DMS114 treated with DMSO at 0.1 percent for 48 hours (cell line): Measurements from ENCODE around the gene SAP30L.

Experiments
- DNase-seq: peaks from one replicate; lab custom pipeline; 2025; ENCODE audit not compliant: unreplicated experiment; lab: John Stamatoyannopoulos, UW

SAP30L gene

DNA sequence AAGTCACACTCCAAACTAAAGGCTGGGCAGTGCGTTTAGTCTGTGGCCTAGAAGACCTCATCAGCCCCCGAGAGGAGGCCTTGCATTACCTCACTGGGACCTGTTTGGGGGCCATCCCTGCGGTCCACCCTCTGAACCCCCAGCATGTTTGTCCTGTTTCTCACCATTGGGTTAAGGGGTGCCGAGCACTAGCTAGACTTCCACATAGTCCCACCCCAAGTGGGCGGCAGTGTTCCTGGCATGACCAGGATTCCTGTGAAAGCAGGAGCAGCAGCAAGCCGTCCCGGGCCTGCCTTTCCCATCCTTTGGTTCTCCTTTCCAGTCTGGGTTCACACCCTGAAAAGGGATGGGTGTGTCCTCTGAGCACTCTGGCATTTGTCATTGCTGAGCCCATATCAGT, 26.6 kb upstream of the SAP30L start:
- DNase-seq, result no peak

DNA sequence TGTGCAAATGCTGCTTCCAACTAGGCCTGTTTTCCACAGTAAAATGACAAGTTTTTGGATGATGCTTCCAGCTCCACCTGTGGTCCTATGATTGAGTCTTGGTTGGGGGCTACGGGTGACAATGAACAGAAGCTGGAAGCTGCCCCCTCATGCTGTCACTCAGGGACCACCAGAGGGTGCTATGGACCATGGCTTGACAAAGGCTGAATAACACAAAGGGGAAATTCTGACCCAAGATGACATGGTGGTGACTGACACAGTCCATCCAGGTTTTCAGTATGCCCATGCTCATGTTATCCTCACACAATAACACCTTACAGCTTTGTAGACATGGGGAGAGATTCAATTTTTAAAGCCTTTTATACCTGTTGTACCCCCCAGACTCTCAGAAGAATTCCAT, 23.9 kb upstream of the SAP30L start:
- no peak for DNase-seq

DNA sequence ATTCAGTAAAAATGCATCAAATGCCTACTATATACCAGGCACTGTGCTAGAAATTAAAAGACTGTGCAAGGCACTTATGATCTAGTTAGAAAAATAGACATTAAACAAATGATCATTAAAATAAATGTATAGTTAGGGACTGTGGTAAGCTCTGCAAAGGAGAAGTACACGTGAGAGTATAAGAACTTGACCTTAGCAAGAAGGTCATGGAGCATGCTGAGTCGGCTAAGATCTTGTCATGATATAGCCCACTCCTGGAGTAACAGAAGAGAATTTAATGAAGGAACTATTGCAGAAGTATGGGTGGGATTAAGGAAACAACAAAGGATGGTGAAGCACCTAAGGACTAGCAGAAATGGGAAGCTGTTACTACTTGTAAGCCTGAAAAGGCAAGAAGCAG, 23.5 kb upstream of the SAP30L start:
- DNase-seq, result no peak

DNA sequence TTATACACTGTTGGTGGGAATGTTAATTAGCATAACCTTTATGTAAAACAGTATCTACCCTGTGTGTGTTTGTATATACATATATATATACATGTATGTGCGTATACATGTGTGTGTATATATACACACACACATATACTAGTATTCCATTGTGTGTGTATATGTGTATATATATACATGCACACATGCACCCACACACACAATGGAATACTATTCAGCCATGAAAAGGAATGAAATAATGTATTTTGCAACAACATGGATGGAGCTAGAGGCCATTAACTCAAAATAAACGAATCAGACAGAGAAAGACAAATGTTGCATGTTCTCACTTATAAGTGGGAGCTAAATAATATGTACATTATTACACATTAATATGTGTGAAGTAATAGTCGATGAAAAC, 17.6 kb upstream of the SAP30L start:
- no peak for DNase-seq

DNA sequence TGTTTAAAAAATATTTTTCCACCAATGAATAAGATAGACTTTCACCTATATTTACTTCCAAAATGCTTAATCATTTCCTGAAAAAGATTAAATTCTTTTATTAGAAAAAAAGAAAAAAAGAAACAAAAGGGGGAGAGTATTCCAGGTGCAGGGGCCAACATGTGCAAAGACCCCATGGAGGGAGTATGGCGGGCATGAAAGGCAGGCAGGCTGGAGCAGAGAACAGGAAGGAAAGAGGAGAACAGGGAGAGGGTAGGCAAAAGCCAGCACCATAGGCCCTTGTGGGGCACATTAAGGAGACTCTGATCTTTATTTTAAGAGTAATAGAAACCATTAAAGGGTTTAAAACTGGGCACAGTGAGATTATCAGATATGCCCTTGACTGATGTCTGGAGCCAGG, 16.5 kb upstream of the SAP30L start:
- no peak for DNase-seq

DNA sequence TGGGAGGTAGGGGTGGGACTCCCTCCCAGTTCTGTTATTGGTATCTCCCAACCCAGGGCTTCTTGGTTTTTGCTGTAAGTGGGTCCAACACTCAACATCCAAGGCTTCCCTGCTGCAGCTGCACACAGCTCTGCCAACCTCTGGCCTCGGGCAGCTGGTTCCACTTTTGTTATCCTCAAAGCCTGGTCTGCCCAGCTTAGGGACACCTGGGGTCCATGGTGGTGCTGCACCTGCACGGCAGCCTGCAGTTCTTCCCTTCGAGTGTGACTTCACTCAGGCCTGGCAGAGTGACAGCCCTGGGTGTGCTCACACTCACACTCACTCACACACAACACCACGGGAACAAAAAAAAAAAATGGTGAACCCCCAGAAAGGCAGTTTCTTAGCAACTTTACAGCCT, 15.3 kb upstream of the SAP30L start:
- no peak for DNase-seq

DNA sequence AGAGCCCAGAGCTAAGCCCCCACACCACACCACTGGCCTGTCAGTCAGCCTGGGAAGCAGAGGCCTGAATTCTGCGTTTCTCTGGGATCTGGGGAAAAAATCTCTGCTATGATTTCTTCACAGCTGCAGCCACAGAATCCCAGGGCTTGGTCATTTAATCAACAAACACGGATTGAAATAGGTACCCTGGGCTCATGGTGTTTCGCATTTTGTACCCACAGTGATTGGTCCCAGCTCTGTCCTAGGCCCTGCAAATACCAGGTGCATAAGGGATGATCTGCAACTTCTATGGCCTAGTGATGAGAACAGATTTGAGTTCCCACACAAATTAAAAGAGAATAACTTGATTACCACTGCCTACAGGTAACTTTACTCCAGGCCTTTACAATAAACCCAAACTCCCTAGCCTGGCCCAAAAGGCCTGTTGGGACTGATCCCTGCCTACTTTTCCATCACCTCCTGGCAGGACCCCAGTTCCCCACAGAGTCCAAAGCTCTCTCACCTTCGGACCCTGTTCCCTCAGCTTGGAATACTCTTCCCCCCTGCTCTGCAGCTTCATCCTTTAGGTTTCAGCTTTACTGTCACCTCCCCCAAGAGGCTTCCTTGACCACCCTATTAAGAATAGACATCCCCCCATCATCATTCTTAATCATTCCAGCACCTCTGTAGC, 14.7 kb upstream of the SAP30L start:
- no peak for DNase-seq

DNA sequence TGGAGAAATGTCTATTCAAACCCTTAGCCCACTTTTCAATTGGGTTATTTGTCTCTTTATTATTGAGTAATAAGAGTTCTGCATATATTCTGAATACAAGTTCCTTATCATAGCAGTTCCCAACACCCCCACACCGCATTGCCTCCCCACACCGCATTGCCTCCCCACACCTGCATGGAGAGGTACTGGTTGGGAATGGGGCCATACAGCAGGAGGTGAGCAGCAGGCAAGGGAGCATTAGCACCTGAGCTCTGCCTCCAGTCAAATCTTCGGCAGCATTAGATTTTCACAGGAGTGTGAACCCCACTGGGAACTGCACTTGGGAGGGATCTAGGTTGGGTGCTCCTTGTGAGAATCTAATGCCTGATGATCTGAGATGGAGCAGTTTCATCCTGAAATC, 10.6 kb upstream of the SAP30L start:
- no peak for DNase-seq

DNA sequence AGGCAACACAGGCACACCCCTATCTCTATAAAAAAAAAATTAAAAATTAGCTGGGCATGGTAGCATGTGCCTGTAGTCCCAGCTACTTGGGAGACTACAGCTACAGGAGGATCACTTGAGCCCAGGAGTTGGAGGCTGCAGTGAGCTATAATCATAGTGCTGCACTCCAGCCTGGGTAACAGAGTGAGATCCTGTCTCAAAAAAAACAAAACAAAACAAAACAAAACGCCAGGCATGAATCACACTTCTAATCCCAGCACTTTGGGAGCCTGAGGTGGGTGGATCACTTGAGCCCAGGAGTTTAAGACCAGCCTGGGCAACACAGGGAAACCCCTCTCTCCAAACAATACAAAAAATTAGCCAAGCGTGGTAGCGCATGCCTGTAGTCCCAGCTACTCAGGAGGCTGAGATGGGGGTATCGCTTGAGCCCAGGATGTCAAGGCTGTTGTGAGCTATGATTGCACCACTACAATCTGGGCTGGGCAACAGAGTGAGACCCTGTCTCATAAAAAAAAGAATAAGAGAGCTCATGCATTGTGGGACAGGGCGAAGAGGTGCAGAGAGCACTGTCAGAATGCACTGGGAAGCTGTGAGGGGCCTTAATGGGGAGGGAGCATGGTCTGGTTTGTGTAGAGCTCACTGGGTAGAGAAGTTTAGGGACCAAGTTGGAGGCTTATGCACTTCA, 8.4 kb upstream of the SAP30L start:
- DNase-seq, result no peak

DNA sequence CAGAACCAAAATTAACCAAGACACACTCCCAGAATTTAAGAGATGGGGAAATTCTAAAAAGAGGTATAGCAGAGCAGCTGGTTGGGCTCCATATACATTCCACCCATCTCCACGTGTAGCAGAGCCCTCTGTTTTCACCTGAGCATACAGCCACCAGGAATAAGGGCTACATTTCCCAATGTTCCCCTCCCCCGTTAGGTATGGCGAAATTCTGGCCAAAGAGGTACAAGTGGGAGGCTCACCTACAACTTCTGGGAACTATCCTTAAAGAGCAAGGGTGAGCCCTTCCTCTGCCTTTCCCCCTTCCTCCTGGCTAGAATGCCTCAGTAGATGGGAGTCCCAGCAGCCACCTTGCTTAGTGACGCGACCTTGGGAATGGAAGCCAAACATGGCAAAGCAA, 5.3 kb upstream of the SAP30L start:
- DNase-seq, result no peak

DNA sequence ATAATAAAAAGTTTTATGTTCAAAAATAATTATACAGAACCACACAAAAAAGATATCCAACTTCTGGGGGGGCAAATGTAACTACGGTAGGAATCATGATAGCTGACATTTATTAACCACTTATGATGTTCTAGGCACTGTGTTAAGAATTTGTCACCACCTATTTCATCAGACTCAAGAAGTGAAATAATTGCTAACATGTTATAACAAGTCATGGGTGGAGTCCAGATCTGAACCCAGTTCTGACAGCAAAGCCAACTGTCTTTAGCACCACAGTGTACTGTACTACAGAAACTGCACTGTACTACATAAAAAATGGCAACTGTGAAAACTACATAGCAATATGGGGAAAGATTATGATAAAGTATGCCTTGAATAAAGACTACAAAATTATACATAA, 3.0 kb upstream of the SAP30L start:
- no peak for DNase-seq

DNA sequence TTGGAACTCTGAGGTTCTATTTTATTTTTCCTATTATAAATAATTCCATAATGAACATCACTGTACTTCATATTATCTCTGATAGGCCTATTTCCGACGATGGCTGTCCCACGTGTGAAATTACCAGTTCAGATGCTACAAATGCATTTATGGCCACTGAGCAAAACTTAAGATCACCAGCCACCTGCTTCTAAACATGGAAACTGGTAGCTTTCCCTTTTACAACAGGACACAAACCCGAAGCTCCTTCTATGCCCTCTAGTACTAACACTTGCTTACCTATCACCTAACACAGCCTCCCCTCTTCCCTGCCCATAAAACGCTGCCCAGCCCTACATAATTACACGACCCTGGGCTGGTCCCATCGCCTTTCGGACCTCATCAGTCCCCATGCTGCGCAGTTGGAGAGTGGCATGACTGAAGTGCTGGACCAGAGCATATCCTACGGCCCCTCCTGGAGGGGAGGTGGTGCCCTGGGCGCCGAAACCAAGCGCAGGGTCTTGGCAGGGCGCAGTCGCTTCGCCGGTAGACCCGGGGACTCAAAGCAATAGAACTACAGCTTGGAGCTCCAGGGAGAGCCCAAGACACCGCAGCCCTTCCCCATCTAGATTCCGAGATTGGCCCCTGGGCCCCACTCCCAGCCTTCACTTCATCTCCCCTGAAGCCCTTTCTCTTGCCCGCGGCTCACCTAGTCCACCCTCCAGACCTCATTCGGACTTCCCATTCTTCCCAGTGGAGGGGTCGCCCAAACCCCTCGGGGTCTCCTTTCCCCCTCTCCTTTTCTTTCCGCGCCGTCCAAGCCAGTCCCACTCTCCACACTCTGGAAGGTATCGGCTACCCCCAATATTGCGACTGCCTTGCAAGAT, 1.0 kb upstream of the SAP30L start:
- no peak for DNase-seq

DNA sequence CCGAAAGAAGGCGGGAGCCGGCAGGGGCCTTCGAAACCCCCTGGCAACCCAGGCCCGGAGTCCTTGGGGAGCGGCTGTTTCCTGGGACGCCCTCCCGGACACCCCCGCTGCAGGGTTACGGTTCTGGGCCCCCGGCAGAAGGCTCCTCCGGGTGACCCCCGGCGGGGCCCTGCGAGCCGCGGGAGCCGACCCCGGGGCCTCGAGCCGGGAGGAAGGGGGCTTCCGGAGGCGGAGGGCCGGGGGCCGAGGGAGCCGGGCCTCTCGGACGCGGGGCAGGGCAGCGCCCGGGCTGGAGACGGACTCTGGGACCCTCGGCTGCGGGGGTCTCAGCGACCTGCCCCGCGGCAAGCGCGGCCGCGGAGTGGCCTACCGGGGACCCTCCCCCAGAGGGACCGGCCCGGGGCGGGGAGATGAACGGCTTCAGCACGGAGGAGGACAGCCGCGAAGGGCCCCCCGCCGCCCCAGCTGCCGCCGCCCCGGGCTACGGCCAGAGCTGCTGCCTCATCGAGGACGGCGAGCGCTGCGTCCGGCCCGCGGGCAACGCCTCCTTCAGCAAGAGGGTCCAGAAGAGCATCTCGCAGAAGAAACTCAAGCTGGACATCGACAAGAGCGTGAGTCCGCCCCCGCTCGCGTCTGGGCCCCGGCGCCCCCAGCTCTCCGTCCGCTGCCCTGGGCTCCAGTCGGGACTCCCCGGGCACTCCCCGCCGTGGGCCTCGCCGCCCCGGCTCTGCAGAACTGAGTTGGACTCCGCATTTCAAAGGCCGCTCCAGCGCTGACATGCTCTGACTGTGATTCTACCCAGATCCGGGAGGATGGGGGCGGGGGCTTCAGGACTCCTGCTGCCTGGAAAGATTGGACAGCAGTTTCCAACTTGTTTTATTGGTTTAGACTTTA, 645 bp downstream of the SAP30L start:
- DNase-seq, result no peak

DNA sequence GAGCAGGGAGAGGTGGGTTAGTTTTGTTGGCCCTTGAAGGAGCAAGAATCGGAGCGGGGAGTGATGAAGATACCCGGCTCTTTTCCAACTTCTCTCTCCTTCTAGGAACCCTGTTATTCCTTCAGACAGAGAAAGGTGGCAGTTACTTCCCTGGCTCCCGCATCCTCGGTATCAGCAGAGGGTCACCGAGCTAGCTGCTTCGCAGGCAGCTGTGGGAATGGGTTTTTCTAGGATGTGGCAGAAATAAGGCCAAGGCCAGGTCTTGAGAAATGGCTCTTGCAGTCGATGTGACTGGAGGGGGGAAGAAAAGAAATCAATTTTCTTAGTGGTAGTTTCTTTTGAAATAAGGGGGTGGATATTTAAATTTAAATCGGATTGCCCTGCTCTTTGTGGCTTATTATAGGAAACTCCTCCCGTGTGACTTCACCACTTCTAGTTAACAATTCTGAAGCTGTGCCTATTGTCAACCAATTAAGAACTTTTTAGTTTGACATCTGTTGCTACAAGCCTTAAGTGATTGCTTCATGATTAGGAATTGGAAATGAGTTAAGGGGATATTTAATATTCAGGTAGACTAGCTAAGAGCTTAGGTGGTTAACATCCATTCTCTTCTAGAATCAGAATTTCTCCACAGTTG, 1.4 kb downstream of the SAP30L start:
- no peak for DNase-seq

DNA sequence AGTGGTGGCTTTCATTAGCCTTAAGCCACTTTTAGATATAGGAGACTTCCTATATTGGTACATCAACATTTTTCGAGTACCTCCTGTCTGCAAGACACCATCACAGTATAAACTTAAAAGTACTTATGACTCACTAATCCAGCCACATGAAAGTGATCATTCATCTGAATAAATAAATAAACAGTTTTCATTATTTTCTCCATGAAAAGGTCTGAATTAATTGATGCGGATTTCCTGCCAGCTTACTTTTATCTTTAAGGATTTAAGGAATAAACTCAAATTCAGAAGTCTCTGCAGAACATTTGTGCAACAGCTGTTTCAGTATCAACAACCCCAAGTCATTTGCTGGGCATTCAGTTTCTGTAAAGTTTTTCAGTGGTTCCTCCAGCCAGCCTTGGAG, 4.0 kb downstream of the SAP30L start:
- DNase-seq, result no peak

DNA sequence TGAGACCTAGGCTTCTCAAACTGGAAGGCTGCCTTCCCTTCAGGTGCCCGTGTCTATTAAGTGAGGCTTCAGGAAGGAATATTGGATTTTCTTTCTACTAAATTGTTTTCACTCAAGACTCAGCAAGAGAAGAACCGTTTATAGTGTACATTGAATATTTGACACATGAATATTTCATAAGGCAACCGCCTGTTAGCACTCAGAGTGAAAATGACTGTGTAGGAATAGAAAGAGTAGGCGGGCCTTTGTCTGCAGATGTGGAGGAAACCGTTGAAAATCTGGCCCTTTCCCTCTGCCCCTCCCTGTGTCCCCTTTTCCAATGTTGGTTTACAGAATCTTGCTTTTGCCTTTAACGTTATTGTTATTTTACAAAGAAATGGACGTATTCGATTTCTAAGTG, 6.2 kb downstream of the SAP30L start:
- DNase-seq, result no peak

DNA sequence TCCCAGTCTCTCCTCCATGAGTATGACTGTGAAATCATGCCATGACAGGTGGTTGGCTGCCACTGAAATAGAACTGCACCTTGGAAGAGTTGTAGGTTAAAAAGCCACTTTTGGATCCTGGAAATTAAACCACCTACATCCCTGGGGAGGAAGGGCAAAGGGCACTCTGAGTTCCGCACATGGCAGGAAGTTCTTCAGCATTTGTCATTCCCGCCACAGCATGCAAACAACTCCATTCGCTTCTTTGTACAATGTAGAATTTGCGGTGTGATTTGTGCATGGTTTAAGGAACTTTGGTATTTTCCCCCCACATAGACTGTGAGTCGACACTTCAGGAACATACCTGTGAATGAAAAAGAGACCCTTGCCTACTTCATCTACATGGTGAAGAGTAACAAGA, 9.8 kb downstream of the SAP30L start:
- DNase-seq, result no peak

DNA sequence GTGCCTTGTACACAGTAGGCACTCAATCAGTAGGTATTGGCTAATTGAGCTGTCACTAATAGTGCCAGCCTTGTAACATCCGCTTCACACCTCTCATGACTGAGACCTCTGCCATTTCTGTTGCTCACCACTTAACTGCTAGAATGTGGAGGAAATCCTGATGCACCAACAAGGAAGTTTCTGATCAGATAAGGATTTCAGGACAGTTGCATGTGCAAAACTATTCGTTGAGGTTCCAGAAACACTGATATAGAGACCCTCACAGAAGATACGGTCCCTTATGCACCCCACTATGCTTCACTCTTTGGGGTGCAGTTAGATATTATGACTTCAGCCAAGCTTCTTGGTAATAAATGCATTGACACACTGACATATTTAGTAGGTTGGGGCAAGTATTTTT, 10.7 kb downstream of the SAP30L start:
- DNase-seq, result no peak

DNA sequence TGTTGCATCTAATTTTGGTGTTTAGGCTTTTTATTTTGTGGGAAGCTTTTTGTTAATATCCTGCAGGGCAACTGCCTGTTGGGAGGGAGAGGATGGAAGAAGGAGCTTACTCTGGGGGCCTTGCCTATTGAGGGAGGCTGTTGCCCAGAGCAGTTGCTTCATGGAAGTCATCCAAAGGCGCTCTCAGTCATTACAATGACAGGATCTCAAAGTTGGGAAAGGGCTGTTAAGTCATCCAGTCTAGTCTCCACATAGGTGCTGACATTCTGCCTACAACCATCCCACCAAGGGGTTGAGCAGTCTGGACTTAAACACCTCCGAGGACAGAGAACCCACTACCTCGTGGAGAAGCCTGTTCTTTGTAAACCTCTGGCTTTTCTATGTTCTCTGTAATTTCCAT, 13.2 kb downstream of the SAP30L start:
- DNase-seq, result no peak

DNA sequence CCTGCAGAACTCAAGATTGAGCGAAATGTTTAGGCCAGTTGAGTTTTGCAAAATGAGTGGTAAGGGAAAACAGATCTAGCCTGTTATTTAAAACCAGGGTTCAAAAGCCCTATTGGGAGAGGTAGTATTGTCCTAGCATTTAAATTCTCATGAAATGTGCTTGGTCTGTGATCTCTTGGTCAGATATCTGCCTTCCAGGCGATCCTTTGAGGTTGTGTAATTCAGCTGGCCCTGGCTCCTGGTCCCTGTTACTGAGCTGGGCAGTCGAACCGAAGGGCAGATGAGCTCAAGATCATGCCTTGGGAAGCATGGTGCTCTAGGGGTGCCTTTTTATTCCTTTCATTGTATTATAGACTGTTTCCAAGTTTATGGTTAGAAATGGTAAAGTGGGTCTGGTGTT, 14.4 kb downstream of the SAP30L start:
- DNase-seq, result no peak

DNA sequence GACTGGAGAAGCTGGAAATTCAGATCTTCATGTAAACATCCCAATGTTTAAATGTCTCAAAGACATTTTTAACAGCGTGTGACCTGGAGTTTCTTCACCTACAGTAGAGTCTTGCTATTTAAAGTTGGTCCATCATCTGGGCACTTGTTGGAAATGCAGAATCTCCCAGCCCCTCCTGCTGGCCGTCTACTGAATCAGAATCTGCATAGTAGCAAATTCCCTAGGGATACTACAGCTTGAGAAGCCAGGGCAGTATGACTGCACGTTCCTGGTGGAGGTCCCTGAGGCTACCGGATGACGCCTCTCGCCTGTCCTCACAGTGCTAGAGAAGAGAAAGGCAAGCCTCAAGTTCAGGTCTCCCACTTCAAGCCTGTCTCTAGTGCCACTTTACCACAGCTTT, 15.7 kb downstream of the SAP30L start:
- no peak for DNase-seq
